CD4-positive, alpha-beta T cell treated with Interleukin-15 for 4 hours (primary cell): Measurements from ENCODE around the gene IL5RA.
A peak's percentile ranks its signal among the peaks of the same experiment; 100 is the strongest.

Experiments
- DNase-seq: peaks from one replicate; pipeline ENCODE4 v3.0.0-alpha.2; 2020; ENCODE audit warnings: low spot score

IL5RA gene

GRCh38 chr3:3110299-3110630, at the start of gene IL5RA:
Gene IL5RA (minus strand): TSS chr3:3110374. CDS start chr3:3104984, 5,390 bp downstream.
- peak; percentile 71 for DNase-seq

- no peak for DNase-seq
Observed at GRCh38 chr3:3157484-3157883, 47.3 kb upstream of the IL5RA start.

DNA sequence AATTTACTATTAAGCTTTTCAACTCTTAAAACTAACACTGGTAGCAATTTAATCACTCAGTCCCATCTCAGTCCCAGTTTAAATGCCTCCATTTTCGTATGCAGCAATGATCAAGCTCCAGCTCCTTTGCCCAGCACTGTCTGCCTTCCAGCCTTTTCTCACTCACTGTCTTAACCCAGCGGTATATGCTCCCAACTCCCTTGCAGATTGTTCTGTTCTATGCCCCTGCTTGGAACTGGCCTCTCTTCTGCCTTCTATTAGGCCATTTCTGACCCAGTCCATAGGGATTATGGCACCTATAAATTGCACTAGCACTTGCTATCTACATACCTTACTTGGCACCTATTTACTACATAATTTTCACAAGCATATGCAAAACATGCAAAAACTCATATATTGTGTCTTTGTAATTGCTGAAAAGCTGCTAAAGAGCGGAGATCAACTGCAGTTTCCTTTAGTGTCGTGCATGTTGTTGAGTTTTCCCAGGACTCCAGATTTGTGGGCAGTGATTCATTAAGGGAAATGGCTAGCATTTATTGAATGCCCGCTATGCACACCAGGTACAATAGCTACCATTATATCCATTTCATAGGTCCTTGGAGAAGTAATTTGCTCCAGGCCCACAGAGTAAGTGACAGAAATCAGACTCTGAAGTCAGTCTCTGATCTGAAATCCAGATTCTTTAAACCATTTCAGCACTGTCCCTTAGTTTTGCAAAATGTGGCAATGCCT, 44.9 kb upstream of the IL5RA start:
- DNase-seq = no peak

- no peak for DNase-seq
Observed at GRCh38 chr3:3151513-3151912, 41.3 kb upstream of the IL5RA start.

GRCh38 chr3:3149560-3149959, 39.4 kb upstream of the IL5RA start:
- DNase-seq = no peak

- DNase-seq = no peak
Observed at GRCh38 chr3:3145831-3146230, 35.7 kb upstream of the IL5RA start.

GRCh38 chr3:3141939-3142338, 31.8 kb upstream of the IL5RA start:
- DNase-seq = no peak

DNA sequence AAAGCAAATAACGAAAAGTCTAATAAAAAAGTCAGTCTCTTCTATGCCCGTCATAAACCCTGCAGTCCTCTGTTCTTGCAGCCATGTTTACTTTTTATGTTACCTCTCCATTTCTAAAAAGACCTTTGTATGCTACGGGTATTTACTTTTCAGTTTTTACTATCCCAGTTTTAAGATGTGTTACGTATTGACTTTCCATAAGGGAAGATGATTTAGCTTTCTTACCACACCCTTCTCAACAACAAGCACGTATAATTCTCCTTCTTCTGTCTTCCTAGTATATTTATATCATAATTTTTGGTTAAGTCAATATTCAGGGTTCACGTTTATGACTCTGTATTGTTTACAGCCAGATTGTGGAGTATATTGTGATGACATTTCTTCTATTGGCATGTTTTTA, 27.4 kb upstream of the IL5RA start:
- DNase-seq = no peak

DNA sequence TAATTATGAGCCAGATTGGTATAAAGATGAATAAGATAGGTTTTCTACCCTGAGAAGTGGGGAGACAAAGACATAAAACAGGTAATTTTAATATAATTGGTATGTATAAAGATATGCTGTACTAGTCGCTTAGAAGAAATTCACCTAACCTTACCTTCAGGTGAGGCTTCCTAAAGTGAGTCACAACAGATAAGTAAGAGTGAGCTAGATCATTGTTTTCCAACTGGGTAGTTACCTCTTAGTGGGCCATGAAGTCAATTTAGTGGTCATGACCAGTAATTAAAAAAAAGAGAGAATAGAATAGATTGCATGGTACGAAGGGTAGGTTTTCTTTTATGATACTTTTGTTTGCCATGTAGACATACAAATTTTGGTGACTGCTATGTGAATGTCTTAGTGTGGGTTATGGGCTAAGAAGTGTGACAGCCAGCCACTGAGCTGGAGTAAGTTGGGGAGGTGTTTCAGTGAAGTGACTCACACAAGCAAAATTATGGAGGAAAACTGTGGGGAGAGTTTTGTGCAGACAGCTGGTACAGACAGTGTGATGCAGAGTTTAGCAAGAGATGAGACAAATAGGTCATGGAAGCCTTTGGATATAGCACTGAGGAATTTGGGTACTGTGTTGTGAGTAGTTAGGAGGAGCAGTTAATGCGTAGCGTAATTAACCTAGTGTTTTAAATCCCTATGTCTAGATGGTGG, 24.7 kb upstream of the IL5RA start:
- DNase-seq = peak; percentile 31

DNA sequence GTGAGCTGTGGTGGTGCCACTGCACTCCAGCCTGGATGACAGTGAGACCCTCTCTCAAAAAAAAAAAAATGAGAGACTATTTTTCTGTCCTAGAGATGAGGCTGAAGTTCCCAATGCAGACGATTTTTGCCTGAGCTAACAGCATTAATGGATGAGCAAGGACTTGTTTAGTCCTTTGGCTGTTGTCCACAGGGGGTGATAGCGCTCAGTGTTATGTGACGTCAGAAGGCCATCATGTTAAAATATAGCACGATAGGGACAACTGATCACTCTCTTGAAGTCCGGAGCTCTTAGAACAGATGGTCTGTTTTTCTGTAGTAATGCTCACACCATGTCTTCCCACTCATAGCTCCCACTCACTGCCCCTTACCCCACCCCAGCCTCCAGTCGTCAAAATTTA, 23.3 kb upstream of the IL5RA start:
- no peak for DNase-seq

- DNase-seq = no peak
Observed at GRCh38 chr3:3129579-3129978, 19.4 kb upstream of the IL5RA start.

DNA sequence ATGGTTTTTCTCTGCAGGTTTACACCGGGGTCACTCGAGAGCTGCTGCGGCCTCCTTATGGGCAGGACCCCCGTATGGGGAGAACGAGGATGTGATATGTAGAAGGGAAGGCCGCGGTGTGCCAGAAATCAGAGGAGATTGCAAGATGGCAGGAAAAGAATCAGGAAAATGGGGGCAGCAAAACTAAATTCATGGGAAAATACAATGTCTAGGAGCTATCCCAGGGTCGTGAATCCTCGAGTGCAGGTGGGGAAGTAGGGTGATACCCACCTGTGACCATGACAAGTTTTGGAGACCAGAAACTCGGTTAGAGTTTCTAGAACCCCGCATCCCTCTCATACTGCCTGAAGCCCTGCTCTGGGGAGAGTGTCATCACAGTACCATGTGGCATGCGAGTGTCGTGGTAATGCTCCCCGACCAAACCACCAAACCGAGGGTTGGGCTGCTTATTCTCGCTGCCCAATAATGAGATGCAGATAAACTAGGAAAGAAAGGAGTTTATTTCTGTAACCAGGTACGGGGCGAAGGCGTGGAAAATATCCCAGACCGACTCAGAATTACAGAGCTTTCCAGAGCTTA, 17.3 kb upstream of the IL5RA start:
- DNase-seq = peak; percentile 33

DNA sequence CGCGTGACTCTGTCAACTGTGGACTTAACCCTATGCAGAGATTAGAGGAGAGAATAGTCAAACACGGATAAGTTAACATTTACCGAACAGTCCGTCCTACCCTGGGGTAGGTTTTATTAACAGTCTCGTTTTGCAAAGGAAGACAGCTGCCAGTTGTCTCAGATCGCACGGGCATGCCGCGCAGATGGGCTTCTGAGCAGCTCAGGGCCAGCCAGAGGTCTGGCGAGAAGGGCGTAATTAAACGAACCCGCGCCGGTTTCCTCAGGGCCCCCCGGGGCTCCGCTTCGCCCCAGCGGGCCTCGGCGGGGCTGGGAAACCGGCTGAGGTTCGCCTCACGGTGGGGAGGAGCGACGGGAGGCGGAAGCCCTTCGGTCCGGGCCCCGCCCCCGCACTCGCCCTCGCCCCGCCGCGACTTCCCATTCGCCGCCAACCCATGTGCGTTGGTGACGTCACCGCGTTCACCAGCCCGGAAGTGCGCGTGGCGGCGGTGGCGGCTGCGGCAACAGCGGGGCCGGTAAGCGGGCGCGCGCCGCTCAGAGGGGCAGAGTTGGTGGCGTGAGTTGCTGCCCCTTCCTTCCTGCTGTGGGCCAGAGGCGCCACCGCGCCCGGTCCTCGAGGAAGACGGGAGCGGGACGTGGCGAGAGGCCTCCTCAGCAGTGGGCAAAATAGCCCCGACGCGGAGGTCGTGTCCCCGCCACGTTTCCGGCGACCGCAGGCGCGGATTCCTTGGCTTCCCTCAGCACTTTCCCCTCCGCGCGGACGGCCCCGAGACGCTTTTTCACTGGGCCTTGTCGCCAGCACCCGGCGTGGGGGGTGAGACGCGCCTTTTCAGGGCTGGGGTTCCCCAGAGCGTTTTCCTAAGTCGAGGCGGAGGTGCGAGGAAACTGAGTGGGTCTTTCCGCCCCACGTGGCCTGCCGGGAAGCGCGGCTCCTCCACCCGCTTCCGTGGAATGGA, 16.6 kb upstream of the IL5RA start, which contains the start of gene TRNT1:
TRNT1 (plus strand) TSS at position 464 of the 955 bp plus-strand sequence. CDS start 2,101 bp downstream, outside the sequence.
- peak; percentile 94 for DNase-seq

DNA sequence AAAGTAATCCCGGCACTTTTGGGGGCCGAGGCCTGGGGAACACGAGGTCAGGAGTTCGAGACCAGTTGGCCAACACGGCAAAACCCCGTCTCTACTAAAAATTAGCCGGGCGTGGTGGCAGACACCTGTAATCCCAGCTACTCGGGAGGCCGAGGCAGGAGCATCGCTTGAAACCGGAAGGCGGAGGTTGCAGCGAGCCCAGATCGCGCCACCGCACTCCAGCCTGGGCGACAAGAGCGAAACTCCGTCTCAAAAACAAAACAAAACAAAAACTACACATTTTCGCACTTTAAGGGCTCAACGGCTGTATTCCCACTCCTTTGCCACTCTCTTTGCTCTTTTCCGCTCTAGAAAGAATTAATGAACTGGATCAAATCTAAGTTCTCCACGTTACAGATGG, 15.8 kb upstream of the IL5RA start:
- no peak for DNase-seq

DNA sequence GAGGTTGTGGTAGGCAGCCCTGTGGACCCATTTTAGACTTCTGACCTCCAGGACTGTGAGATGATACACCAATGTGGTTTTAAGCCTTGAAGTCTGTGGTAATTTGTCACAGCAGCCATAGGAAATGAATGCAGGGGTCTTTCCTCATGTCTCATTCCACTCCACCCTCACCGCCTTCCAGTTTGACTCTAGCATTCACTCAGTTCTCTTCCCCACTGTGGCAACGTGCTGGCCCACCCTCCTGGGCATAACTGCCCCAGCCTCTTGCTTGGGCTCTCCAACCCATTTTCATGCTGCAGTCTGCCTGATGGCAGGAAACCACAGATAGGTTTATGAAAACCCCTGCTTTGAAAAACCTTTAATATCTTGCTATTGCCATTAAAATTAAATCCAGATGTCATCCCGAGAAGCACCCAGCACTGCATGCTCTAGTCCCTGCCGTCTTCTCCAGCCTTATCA, 9.2 kb upstream of the IL5RA start:
- peak; percentile 22 for DNase-seq

DNA sequence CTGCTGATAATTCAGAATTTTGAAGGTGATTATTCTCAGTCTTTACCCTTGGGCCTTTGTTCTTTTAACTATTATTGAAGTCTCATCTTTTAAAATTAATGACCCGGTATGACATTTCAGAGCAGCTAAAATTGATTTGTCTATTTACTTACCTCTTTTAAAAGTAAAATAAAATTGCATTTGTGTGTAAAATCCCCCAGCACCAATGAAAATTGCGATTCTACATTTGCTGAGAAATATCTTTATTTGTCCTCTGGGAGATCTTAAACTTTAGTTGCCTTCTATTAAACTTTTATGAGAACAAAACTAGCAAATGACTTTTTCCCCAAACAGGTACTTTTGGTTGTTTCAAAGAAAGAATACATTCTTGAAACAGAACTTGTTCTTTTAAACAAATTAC, 7.5 kb upstream of the IL5RA start:
- no peak for DNase-seq

- DNase-seq = no peak
Observed at GRCh38 chr3:3113042-3113709, 3.0 kb upstream of the IL5RA start.

- DNase-seq = no peak
Observed at GRCh38 chr3:3110749-3111361, 681 bp upstream of the IL5RA start.

DNA sequence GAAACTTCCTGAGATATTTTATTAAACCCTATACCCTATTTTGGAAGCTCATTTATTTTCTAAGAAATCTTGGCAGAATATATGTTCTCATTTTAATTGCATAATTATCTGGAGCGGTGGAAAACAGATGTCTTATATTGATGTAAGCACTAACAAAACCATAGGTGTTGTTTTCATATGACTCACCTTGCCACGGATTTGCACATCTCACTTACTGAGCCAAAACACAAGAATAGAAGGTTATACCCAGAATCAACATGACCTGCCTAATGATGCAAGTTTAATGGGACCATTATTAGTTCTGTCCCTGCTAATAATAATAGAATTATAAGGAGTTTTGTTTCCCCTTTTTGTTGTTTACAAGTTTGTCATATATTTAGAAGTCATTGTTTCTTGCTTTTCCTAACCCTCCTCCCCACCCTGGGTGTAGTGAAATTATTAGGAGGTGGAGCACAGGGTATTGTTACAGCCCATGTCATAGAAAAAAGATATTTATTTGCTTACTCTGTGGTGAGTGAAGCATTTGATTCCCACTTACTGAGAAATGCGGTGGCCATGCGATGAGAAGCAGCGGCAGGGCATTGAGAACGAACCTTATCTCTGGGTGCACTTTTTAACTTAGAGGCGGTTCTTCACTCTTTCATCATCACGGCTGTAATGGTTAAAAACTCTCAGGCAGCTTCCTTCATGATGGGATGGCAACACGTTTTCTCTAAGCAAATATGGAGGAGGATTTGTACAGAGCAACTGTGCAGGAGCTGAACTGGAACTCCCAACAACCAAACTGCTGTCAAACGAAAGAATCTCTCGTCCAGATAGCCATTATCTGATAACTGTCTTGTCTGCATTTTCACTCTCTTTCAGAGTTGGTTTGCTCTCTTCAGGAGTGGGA, 521 bp downstream of the IL5RA start:
- DNase-seq = peak; percentile 40

DNA sequence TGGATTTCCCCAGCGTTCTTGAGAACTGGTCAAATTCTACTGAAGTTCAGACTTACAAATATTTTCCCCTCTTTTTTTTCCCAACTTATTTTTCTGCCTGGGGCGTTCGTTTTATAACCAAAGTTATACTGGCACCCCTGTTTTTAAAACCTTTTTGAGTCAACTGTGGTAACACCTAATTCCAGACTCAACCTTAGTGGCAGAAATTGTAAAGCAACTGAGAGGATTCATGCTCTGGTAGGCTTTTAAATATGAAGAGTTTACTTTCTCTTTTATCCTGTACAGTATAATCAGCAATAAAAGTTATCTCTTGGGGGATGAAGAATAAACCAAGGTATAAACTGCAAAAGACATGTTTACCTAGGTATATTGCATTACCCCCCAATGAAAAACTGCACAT, 2.3 kb downstream of the IL5RA start:
- DNase-seq = no peak
